DOHH2 (cell line): ENCODE data around the gene FAM131A.

ENCODE experiments used
- EZH2phosphoT487 ChIP-seq: fragments of 200-600 bp; sonication (generic); IDR thresholded peaks from 2 replicates; pipeline ENCODE4 v1.6.1; 2017; ENCODE audit warnings: borderline replicate concordance, mild to moderate bottlenecking, antibody characterized with exemption, low read length, moderate library complexity, mixed read lengths
- TF ChIP-seq, protein P1 (sequence below): fragments of 200-600 bp; sonication (generic); IDR thresholded peaks from one replicate; pipeline ENCODE4 v1.5.1; 2014; ENCODE audit warnings: antibody characterized with exemption, mild to moderate bottlenecking, low read depth, low read length; ENCODE audit not compliant: poor library complexity, severe bottlenecking

DNA sequence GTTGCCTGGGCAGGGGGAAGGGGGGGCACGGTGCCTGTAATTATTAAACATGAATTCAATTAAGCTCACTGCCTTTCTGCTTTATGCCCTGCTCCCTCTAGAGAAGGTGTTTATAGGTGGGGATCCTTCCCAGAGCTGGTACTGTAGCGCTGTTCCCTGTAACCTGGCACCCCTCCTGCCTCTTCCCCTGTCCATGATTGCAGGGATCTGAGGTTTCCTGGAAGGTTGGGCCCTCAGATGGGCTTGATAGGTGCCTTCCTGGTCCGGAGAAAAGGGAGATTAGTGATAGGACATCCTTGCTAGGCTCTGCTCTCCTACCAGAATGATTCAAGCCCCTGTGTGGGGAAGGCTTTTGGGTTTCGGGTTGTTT lies 2.1 kb upstream of the FAM131A start:
- TF ChIP-seq, protein P1, sequence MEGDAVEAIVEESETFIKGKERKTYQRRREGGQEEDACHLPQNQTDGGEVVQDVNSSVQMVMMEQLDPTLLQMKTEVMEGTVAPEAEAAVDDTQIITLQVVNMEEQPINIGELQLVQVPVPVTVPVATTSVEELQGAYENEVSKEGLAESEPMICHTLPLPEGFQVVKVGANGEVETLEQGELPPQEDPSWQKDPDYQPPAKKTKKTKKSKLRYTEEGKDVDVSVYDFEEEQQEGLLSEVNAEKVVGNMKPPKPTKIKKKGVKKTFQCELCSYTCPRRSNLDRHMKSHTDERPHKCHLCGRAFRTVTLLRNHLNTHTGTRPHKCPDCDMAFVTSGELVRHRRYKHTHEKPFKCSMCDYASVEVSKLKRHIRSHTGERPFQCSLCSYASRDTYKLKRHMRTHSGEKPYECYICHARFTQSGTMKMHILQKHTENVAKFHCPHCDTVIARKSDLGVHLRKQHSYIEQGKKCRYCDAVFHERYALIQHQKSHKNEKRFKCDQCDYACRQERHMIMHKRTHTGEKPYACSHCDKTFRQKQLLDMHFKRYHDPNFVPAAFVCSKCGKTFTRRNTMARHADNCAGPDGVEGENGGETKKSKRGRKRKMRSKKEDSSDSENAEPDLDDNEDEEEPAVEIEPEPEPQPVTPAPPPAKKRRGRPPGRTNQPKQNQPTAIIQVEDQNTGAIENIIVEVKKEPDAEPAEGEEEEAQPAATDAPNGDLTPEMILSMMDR: no peak
- no peak for TF ChIP-seq EZH2phosphoT487
